ENCODE data around the gene ERV3-1.
A peak's percentile ranks its signal among the peaks of the same experiment; 100 is the strongest.
"Not testable (repeated sequence)": the region's sequence is repeated elsewhere in the genome, so short reads cannot be mapped to it uniquely, and the experiment has no call there.

Gene ERV3-1, protein sequence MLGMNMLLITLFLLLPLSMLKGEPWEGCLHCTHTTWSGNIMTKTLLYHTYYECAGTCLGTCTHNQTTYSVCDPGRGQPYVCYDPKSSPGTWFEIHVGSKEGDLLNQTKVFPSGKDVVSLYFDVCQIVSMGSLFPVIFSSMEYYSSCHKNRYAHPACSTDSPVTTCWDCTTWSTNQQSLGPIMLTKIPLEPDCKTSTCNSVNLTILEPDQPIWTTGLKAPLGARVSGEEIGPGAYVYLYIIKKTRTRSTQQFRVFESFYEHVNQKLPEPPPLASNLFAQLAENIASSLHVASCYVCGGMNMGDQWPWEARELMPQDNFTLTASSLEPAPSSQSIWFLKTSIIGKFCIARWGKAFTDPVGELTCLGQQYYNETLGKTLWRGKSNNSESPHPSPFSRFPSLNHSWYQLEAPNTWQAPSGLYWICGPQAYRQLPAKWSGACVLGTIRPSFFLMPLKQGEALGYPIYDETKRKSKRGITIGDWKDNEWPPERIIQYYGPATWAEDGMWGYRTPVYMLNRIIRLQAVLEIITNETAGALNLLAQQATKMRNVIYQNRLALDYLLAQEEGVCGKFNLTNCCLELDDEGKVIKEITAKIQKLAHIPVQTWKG

DNA sequence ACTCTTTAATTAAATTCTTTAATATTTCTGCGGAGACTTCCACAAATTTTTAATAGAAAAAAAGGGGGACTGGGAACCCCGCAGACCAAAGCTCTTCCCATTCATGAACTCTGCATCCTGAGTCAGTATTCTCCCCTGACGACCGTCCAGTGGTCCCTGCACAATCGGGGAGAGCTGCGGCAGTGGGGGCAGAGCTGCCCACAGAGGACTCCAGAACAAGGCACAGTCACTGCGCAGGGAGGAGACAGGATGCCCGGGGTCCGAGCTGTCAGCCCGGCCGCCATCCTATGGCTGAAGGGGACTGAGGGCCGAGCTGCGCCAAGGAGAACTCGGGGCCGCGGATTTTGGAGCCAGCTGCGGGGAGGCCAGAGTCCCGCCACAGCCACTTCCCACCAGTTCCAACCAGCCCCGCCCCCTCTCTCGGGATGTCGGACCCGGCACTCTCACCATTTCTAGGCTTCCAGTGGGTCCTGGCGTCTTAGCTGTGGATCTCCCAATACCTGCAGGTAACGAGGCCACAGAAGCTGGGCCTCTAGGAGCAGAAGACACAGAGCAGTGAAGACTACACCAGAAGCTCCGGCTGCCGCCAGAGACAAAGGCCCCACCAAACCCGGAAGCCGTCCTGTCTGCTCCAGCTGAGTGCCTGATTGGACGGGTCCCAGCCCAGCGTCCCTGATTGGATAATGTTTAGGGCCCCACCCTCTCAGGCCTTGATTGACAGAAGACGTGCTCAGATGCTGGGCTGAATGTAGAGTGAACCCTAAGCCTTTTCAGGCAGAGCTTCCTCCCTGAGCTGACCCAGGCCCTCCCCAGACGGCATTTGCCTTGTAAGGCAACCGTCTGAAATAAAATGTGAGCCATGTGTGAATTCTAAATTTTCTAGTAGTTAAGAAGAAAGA lies at the start of gene ERV3-1:
Gene ERV3-1, minus strand, starts transcription at position 594 of the 899 bp plus-strand sequence. CDS start 13,661 bp downstream, outside the sequence.
- peak; percentile 92 to 96 for DNase-seq

DNA sequence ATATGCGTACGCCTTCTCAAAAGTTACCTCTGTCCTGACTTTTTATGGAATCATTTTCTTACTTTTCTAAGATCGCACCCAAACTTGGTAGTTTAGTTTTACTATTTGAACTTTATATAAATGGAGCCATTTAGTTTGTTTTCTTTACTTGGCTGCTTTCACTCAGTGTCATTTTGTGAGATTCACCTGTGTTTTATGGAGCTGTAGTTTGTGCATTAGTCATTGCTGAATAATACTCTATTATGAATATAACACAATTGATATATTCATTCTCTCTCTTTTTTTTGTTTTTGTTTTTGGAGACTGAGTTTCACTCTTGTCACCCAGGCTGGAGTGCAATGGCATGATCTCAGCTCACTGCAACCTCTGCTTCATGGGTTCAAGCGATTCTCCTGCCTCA lies 49.3 kb upstream of the ERV3-1 start:
- DNase-seq: not testable (repeated sequence)

DNA sequence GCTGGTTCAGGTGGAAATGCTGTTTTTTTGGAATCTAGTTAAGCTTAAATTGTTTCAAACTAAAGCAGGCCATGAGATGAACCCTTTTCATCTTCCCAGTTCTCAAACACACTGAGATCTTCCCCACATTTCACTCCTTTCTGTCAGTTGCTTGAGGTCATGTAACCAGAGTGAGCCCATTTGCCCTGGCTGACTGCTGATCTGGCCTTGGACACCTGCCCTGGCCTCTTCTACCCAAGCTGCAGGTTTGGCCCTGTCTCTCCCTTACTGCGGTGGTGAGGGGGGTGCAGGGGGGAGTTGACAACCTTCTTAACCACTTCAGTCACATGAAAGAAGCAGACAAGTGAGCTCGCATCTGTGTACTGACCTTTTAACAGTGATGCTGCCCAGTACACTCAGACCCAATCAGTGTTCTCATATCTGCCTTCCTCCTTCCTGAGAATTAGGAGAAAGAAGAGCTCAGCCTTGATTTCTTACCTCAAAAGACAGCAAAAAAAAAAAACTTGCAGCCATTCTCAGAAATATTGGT lies 48.0 kb upstream of the ERV3-1 start:
- not testable (repeated sequence) for DNase-seq

DNA sequence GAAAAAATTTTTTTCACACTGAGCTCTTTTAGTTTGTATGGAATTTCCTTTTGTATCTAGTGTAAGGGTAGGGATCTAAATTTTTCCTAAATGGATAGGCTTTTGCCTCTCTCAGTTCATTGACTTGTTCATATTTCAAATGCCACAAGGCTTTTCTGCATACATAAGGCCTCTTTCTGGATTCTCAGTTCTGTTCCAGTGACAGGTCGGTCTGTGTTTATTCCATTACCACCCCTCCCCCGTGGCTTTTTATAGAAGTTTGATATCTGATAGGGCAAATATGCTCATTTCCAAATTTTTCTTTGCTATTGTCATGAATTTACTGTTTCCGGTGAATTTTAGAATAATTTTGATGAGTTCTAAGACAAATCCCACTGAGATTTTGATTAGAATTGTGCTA lies 45.2 kb upstream of the ERV3-1 start:
- DNase-seq: not testable (repeated sequence)

DNA sequence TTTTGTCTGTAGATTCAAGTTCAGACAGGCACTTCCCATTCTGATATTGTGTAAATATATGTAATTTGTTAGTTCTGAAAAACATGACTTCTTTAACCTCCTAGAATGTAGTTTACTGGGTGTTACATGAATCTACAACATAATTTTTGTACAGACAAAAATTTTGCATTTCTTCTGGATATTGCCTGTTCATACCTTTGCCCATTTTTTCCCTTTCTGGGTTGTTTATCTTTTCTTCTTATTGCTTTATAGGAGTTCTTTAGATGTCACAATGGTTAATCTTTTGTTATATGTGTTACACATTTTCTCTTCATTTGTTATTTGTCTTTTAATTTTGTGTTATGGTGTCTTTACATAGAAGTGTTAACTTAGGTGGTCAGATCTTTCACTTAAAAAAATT lies 44.7 kb upstream of the ERV3-1 start:
- not testable (repeated sequence) for DNase-seq

DNA sequence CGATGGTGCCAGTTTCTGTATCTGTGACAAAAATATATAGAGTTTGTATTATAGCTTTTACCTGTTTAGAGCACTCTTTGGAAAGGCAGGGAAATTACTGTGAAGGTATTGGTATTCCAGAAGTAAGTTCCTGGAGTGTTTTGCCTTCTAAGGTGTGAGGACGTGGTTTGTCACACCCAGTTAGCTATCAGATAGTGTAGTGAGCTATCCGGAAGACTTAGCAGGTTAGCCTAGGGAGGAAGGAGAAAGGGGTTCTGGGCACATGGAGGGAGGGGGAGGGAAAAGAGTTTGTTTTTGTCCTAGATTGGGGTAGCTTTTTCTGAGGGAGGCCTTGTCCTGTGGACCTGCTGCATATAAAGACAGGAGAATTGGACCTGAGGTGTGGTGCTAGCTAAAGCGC lies 39.8 kb upstream of the ERV3-1 start:
- DNase-seq: not testable (repeated sequence)

DNA sequence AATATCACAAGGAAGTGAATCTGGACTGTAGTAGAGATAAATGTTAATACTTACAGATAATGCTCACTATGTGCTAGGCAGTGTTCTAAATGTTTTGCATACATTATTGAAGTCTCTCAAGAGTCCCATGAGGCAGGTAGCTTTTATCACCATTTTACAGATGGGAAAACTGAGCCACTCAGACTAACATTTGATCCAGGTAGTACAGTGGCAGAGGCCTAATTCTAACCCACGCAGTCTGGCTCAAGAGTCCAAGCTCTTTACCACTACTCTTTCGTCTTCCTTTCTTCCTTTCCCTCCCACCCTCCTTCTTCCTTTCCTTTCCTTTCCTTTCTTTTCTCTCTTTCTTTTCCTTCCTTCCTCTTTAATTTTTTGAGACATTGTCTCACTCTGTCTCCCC lies 39.1 kb upstream of the ERV3-1 start:
- not testable (repeated sequence) for DNase-seq

DNA sequence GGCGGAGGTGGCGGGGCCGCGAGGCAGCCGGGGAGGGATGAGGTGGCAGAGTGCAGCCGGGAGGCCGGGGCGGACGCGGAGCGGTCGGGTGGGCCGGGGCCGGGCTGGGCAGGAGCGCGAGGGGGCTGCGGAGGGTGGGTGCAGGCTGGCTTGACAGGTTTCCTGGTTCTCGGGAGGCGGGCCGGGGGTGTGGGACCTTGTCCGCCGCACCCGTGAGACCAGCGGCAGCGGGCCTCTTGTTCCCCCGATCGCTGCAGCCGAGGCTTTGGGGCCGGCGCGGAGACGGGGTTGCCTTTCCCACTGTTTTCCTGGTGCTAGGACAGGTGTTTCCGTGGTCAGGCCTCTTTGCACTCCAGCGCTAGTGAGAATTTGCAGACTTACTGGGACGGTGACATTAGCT lies 32.3 kb upstream of the ERV3-1 start:
- DNase-seq: peak in 1 of 2 experiments; percentile 26

DNA sequence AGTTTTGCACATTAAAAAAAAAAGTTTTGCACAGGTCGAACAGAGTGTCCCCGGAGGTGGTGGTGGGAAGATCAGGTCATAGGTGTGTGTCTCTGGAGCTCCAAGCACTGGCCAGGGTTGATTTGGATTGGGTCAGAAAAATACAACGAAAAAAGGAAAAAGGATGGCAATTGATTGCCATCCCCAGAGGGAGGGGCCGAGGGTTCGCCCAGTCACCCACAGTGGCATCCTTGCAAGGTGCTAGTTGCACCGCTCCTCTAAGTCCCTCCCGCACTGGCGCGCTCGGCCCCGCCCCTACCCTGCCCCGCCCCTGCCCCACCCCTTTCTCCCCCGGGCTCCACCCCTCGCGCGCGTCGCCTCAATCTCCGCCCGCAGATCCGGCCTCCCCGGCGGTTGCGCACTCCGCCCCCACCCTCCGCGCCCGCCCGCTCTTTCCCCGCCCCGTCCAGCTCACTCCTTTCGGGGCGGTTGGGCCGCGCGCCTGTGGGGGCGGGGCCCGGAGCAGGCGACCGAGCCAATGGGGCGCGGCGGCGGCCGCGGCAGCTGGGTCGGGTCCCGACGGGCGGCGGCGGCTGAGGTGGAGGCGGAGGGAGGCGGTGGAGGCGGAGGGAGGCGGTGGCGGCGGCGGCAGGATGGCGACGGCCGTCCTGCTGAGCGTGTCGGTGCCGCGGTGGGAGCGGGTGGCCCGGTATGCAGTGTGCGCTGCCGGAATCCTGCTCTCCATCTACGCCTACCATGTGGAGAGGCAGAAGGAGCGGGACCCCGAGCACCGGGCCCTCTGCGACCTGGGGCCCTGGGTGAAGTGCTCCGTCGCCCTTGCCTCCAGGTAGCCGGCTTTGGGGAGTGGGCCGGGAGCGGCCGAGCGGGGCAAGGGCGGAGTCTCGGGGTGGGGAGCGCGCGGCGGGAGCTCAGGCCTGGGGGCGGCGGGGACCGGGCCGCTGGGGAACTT lies 31.5 kb upstream of the ERV3-1 start:
- peak; percentile 77 to 85 for DNase-seq

DNA sequence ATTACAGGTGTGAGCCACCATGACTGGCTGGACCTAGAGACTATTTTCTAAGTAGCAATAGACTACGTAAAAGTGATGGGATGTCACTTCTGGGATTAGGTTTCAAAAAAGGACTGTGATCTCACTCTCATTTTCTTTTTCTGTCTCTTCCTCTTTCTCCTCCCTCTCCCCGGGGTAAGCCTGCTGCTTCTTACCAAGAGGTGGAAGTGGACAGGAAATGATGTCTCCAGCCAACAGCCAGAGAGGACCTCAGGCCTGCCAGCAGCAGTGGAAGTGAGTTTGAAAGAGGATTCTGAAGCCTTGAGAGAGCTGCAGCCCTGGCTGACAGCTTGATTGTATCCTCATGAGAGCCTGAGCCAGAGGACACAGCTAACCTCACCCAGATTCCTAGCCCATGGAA lies 30.0 kb upstream of the ERV3-1 start:
- not testable (repeated sequence) for DNase-seq

DNA sequence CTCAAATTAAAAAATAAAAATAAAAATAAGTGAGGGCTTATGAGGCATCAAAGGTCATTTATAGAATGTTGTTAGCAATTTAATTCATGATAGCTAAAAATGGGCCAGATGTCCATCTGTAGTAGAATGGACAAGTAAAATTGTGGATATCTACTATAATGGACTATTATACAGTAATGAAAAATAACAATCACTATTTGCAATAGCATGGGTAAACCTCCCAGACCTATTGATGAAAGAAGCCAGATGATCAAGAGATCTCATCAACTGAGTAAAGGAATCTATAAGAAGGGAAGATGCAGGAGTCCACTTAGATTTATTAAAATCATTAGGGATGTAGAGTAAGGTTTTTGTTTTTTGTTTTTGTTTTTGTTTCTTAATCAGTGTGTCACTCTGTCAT lies 29.0 kb upstream of the ERV3-1 start:
- not testable (repeated sequence) for DNase-seq

DNA sequence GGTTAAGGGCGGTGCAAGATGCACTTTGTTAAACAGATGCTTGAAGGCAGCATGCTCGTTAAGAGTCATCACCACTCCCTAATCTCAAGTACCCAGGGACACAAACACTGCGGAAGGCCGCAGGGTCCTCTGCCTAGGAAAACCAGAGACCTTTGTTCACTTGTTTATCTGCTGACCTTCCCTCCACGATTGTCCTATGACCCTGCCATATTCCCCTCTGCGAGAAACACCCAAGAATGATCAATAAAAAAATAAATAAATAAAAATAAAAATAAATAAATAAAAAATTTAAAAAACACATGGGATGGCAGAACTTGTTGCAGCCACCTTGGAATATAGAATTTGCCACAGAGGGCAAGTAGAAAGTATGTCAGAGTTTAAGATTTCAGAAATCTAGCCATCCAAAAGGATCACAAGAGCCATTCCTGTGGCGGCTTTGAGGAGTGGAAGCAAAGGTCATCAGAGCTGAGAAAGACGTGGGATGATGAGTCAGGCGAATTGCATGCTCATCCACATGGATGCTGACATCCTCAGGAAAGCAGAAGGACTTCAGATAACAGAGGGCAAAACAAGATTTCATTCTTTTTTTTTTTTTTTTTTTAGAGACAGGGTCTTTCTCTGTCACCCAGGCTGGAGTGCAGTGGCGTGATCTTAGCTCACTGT lies 27.8 kb upstream of the ERV3-1 start:
- DNase-seq: not testable (repeated sequence)

DNA sequence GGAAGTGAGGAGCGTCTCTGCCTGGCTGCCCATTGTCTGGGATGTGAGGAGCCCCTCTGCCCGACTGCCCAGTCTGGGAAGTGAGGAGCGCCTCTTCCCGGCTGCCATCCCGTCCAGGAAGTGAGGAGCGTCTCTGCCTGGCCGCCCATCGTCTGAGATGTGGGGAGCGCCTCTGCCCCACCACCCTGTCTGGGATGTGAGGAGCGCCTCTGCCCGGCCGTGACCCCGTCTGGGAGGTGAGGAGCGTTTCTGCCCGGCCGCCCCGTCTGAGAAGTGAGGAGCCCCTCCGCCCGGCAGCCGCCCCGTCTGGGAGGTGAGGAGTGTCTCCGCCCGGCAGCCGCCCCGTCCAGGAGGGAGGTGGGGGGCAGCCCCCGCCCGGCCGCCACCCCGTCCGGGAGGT lies 26.9 kb upstream of the ERV3-1 start:
- not testable (repeated sequence) for DNase-seq

DNA sequence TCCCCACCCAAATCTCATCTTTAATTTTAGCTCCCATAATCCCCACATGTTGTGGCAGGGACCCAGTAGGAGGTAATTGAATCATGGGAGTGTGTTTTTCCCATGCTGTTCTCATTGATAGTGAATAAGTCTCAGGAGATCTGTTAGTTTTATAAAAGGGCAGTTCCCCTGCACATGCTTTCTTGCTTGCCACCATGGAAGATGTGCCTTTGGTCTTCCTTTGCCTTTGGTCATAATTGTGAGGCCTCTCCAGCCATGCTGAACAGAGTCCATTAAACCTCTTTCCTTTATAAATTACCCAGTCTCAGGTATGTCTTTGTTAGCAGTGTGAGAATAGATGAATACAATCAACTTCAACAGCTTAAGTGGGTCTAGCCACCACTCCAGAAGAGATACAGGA lies 18.5 kb upstream of the ERV3-1 start:
- DNase-seq: not testable (repeated sequence)

DNA sequence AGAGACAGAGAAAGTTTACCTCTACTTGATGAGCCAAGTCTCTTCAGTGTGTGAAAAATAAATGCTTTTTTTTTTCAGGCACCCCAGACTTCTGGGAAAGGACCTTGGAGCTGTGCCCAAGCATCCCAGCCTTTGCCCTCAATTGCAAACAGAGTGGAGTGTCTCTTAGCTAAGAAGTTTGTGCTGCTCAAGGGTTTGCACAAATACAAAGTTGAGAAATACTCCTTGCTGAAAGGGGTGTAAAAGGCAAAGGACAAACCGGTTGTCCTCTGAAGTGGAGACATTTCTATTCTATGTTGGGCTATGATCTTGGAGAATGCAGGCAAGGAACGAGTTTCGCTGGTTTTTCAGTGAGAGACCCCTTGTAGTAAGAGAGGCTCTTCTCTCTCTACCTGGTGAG lies 14.5 kb upstream of the ERV3-1 start:
- DNase-seq: not testable (repeated sequence)

DNA sequence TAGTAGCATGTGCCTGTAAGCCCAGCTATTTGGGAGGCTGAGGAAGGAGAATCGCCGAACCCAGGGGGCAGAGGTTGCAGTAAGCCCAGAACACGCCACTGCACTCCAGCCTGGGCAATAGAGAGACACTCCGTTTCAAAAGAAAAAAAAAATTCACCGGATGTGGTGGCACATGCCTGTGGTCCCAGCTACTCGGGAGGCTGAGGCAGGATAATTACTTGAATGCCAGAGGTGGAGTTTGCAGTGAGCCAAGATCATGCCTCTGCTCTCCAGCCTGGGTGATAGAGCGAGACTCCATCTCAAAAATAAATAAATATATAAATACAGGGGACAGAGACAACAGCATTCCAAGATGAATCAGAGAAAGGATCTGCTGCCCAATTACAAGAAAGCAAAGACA lies 3.4 kb upstream of the ERV3-1 start:
- not testable (repeated sequence) for DNase-seq

DNA sequence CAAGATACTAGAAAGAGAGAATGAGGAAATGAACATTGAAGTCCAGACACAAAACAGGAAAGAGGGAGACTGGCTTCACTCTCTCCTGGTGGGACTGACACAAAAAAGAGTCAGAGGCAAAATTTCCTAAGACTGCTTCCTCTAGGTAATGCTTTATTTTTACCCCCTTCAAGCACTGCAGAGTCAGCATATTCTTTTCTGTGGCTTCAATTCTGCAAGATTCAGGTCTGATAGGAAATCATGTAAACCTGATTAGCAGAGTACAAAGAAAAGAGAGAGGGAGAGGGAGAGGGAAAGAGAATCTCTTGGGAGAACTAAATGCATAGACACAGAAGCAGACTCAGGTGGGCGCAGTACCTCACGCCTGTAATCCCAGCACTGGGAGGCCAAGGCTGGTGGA lies 2.9 kb upstream of the ERV3-1 start:
- DNase-seq: not testable (repeated sequence)

DNA sequence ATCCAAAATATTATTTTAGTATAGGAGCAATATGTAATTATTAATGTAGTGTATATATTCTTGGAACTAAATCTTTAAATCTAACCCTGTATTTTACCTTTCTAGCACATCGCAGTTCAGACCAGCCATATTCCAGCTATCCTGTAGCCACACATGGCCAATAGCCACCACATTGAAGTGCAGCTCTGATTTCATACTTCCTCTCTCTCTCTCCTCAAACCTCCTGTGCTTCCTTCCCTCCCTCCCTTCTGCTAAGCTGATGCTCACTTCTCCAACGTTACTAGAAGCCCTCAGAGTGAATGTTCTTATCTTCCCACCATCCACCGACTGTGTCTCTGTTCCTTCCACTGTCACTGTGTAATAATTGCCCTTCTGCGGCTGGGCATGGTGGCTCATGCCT lies 549 bp upstream of the ERV3-1 start:
- peak in 1 of 2 experiments; percentile 7 for DNase-seq

DNA sequence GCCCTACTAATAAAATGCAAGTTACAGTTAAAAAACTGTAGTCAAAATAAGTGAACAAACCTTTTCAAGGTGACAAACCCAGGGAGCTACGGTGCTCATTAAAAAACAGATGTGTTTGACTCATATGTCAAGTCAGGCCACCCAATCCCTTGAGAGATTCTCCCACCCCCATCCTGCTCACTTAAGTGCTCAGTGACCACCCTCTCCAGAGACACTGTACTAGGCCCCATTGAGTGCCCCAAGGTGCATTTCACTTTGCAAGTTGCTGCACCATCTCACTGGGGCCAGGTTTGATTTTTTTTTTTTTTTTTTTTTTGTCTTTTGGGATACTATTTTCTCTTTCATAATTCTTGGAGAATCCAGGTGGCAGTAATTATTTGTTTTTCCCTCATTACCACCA lies 1.9 kb downstream of the ERV3-1 start:
- DNase-seq: no peak

DNA sequence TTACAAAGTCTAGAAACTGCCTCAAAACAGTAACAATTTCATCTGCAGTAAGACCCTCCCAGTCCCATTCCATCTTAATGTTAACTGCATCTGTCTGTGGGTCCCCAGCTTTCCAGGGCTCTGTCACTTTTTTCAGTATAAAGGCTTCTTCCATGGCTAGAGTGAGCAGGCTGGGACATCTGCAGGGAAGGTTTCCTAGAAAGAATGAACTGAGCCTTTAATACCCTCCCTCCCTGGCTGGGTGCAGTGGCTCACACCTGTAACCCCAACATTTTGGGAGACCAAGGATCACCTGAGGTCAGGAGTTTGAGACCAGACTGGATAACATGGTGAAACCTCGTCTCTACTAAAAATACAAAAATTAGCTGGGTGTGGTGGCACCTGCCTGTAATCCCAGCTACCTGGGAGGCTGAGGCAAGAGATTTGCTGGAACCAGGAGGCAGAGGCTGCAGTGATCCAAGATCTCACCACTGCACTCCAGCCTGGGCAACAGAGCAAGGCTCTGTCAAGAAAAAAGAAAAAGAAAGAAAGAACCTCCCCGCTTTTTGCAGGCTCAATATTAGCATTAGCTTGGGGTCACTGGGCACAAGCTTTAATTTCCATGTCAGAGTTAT lies 3.4 kb downstream of the ERV3-1 start:
- no peak for DNase-seq

All from NCI-H524 (cell line).